GM12878 (cell line): ENCODE measurements around the gene GIMAP1. TPM values are rescaled to one million over a fixed set of nuclear protein-coding genes. Genes with fewer than 3 reads are reported as not detected.
A peak's percentile ranks its signal among the peaks of the same experiment; 100 is the strongest.

Experiments
- ATF7 ChIP-seq: fragments of 450-650 bp; IDR thresholded peaks from 2 replicates; pipeline ENCODE4 v1.6.1; 2016; ENCODE audit warnings: low read depth, mild to moderate bottlenecking
- BCL3 ChIP-seq: IDR thresholded peaks from 2 replicates; pipeline ENCODE4 v1.6.1; 2011; ENCODE audit warnings: borderline replicate concordance, low read depth, mild to moderate bottlenecking, moderate library complexity, low read length; ENCODE audit not compliant: insufficient read depth, poor library complexity, severe bottlenecking
- CREM ChIP-seq: IDR thresholded peaks from 2 replicates; pipeline ENCODE4 v1.6.1; 2014; ENCODE audit warnings: antibody characterized with exemption, low read depth
- ETV6 ChIP-seq, 2 experiments: fragments of 450-650 bp in 1 of 2; IDR thresholded peaks in 1 of 2; conservative IDR thresholded peaks in 1 of 2; 2 replicates each; pipeline ENCODE4 v1.6.1; 2014; ENCODE audit warnings: antibody characterized with exemption in 1 of 2, borderline replicate concordance in 1 of 2, low read depth in 1 of 2, mild to moderate bottlenecking in 1 of 2, moderate library complexity in 1 of 2
- GABPA ChIP-seq: IDR thresholded peaks from 2 replicates; pipeline ENCODE4 v1.6.1; 2014; ENCODE audit warnings: antibody characterized with exemption, low read depth, mild to moderate bottlenecking, inconsistent platforms
- HDAC2 ChIP-seq: fragments of 200-600 bp; sonication (generic); IDR thresholded peaks from 2 replicates; pipeline ENCODE4 v1.6.1; 2017
- LARP7 ChIP-seq: fragments of 450-650 bp; IDR thresholded peaks from 2 replicates; pipeline ENCODE4 v1.6.1; 2017; ENCODE audit warnings: mild to moderate bottlenecking
- NBN ChIP-seq: fragments of 450-650 bp; IDR thresholded peaks from 2 replicates; pipeline ENCODE4 v1.6.1; 2016
- NFYA ChIP-seq: IDR thresholded peaks from 2 replicates; pipeline ENCODE4 v1.6.1; 2011; ENCODE audit warnings: low read depth, mild to moderate bottlenecking, low read length, improper control_type of control experiment, borderline replicate concordance
- NR2C2 ChIP-seq: IDR thresholded peaks from 2 replicates; pipeline ENCODE4 v1.6.1; 2011; ENCODE audit warnings: borderline replicate concordance, low read depth; ENCODE audit not compliant: control insufficient read depth, insufficient read length
- PKNOX1 ChIP-seq: fragments of 450-650 bp; IDR thresholded peaks from 2 replicates; pipeline ENCODE4 v1.6.1; 2016; ENCODE audit warnings: mild to moderate bottlenecking
- PML ChIP-seq: IDR thresholded peaks from 2 replicates; pipeline ENCODE4 v1.6.1; 2012; ENCODE audit warnings: low read length, inconsistent platforms
- POLR2A ChIP-seq: IDR thresholded peaks from 2 replicates; pipeline ENCODE4 v1.6.1; 2011; ENCODE audit warnings: low read depth, mild to moderate bottlenecking, low read length
- RAD21 ChIP-seq: IDR thresholded peaks from 2 replicates; pipeline ENCODE4 v1.6.1; 2011; ENCODE audit warnings: mild to moderate bottlenecking, low read depth, low read length, moderate library complexity; ENCODE audit not compliant: insufficient read depth
- RELB ChIP-seq: fragments of 450-650 bp; IDR thresholded peaks from 2 replicates; pipeline ENCODE4 v1.6.1; 2017; ENCODE audit warnings: low read depth, mild to moderate bottlenecking, moderate library complexity
- RFX5 ChIP-seq: IDR thresholded peaks from 2 replicates; pipeline ENCODE4 v1.6.1; 2011; ENCODE audit warnings: low read depth, low read length, improper control_type of control experiment
- RUNX3 ChIP-seq: IDR thresholded peaks from 2 replicates; pipeline ENCODE4 v1.6.1; 2012; ENCODE audit warnings: low read length, inconsistent platforms
- SMAD5 ChIP-seq: IDR thresholded peaks from 2 replicates; pipeline ENCODE4 v1.6.1; 2016; ENCODE audit warnings: antibody characterized with exemption, low read depth
- SPI1 ChIP-seq: IDR thresholded peaks from 2 replicates; pipeline ENCODE4 v1.6.1; 2011; ENCODE audit warnings: low read depth, mild to moderate bottlenecking, low read length, moderate library complexity, borderline replicate concordance; ENCODE audit not compliant: insufficient read depth
- SUPT20H ChIP-seq: IDR thresholded peaks from 2 replicates; pipeline ENCODE4 v1.6.1; 2011; ENCODE audit warnings: low read depth, mild to moderate bottlenecking, low read length, moderate library complexity, borderline replicate concordance; ENCODE audit not compliant: control insufficient read depth
- YY1 ChIP-seq: IDR thresholded peaks from 2 replicates; pipeline ENCODE4 v1.6.1; 2011; ENCODE audit warnings: low read depth, mild to moderate bottlenecking, low read length
- ZNF207 ChIP-seq: fragments of 450-650 bp; IDR thresholded peaks from 2 replicates; pipeline ENCODE4 v1.6.1; 2014; ENCODE audit warnings: antibody characterized with exemption, mild to moderate bottlenecking, borderline replicate concordance
- ZNF384 ChIP-seq: IDR thresholded peaks from 2 replicates; pipeline ENCODE4 v1.6.1; 2012; ENCODE audit warnings: low read depth, mild to moderate bottlenecking, low read length, improper control_type of control experiment, borderline replicate concordance
- polyA plus RNA-seq, 11 experiments: library from polyadenylated mRNA; depleted of rRNA in 4 of 11; unstranded in 6 of 11; stranded (reverse) in 5 of 11; fragments of >200 nt; fragmentation: Nextera tagmentation in 4 of 11; fragmentation: Illumina TruSeq in 1 of 11; extraction: Ambion mirVana in 4 of 11; extraction: Trizol in 1 of 11; gene quantifications; 1 replicate in 1 of 11; 2 replicates in 10 of 11; pipeline versions ENCODE4 v1.2.1 to v1.2.3, GENCODE V29; 2011 to 2016; ENCODE audit warnings: inconsistent platforms in 2 of 11, missing spikeins in 2 of 11, low read depth in 1 of 11
- total RNA-seq, 4 experiments: library from RNA; depleted of rRNA in 3 of 4; stranded (reverse); fragments of >200 nt in 3 of 4; fragmentation: Illumina TruSeq in 1 of 4; extraction: Trizol in 1 of 4; gene quantifications; 2 replicates each; pipeline versions ENCODE4 v1.2.1 to v1.2.3, GENCODE V29; 2013 to 2021
- TF ChIP-seq, protein P1 (sequence below): fragments of 450-650 bp; conservative IDR thresholded peaks from 2 replicates; pipeline ENCODE4 v1.6.1; 2017; ENCODE audit warnings: mild to moderate bottlenecking, moderate library complexity

Gene GIMAP1
- total and polyA plus RNA-seq, 10 of the 15 experiments (the other 5 are each of a cell fraction or from before 2014, with no cell fraction given) = 0.16 to 1.9 (median 1.1) TPM

GRCh38 chr7:150685219-150686029 lies 31.0 kb upstream of the GIMAP1 start, which contains the start of gene GIMAP2 (continued):
- TF ChIP-seq PKNOX1 (no peak), NFYA (no peak), POLR2A (0 out of 2 replicates have a peak, but pooled peaks have one; percentile 35), YY1 (peak; percentile 46; the same call in 1 of the 2 replicates), SUPT20H (no peak), NBN (no peak), NR2C2 (no peak), GABPA (no peak), RUNX3 (no peak), SPI1 (peak; percentile 55), BCL3 (no peak), ZNF384 (no peak), LARP7 (0 out of 2 replicates have a peak, but pooled peaks have one; percentile 32), SMAD5 (no peak), CREM (no peak), RAD21 (peak; percentile 41; the same call in 1 of the 2 replicates), HDAC2 (no peak), RELB (peak; percentile 80), PML (peak; percentile 76), ETV6 (conservative IDR thresholded peaks at IDR 0.05 in 1 of 2, IDR thresholded peaks at IDR 0.05 in 1 of 2; ENCODE audit: borderline replicate concordance in 1 of 2, low read depth in 1 of 2) (peak in 1 of 2 experiments; percentile 63; a peak in 1 of 4 replicates), RFX5 (no peak), ATF7 (peak; percentile 32; the same call in 1 of the 2 replicates), ZNF207 (no peak)
- TF ChIP-seq, protein P1, sequence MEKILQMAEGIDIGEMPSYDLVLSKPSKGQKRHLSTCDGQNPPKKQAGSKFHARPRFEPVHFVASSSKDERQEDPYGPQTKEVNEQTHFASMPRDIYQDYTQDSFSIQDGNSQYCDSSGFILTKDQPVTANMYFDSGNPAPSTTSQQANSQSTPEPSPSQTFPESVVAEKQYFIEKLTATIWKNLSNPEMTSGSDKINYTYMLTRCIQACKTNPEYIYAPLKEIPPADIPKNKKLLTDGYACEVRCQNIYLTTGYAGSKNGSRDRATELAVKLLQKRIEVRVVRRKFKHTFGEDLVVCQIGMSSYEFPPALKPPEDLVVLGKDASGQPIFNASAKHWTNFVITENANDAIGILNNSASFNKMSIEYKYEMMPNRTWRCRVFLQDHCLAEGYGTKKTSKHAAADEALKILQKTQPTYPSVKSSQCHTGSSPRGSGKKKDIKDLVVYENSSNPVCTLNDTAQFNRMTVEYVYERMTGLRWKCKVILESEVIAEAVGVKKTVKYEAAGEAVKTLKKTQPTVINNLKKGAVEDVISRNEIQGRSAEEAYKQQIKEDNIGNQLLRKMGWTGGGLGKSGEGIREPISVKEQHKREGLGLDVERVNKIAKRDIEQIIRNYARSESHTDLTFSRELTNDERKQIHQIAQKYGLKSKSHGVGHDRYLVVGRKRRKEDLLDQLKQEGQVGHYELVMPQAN = 0 out of 2 replicates have a peak, but pooled peaks have one; percentile 33
